ENCODE measurements around the gene POLE.

- TF ChIP-seq EP300 (IDR thresholded peaks at IDR 0.05; ENCODE audit: borderline replicate concordance): no peak
- TF ChIP-seq TAF1 (IDR thresholded peaks at IDR 0.05; ENCODE audit: low read depth): no peak
- TF ChIP-seq ZBTB7A (IDR thresholded peaks at IDR 0.05; ENCODE audit: low read depth): no peak
- no peak for TF ChIP-seq RAD21 (IDR thresholded peaks at IDR 0.05; ENCODE audit: low read depth)
- no peak for TF ChIP-seq REST (IDR thresholded peaks at IDR 0.05; ENCODE audit: low read depth)
- TF ChIP-seq YY1 (IDR thresholded peaks at IDR 0.05; ENCODE audit: low read depth): no peak
- TF ChIP-seq CREB1 (IDR thresholded peaks at IDR 0.05; ENCODE audit: low read depth): no peak
- TF ChIP-seq EGR1 (IDR thresholded peaks at IDR 0.05): no peak
- no peak for TF ChIP-seq CEBPB (IDR thresholded peaks at IDR 0.05)
Measured at GRCh38 chr12:132596016-132596415, 91.1 kb downstream of the POLE start.

Data from Ishikawa (cell line).